GM12865 (cell line): ENCODE data around the gene DNASE1L2.
"Not testable (repeated sequence)": the region's sequence is repeated elsewhere in the genome, so short reads cannot be mapped to it uniquely, and the experiment has no call there.

Source experiments
- DNase-seq: peaks from one replicate; pipeline ENCODE4 v3.0.0; 2010; ENCODE audit warnings: low read depth
- H3K4me3 ChIP-seq: 2 replicates; pipeline ENCODE4 v1.5.1; 2011; ENCODE audit warnings: mild to moderate bottlenecking, low read depth, low read length, control low read depth
- TF ChIP-seq, protein P1 (sequence below): IDR thresholded peaks from 2 replicates; pipeline ENCODE4 v1.5.1; 2011; ENCODE audit warnings: low read length, control low read depth, low read depth, inconsistent platforms; ENCODE audit not compliant: insufficient read depth; ENCODE audit errors: missing control alignments

DNASE1L2 gene

DNA sequence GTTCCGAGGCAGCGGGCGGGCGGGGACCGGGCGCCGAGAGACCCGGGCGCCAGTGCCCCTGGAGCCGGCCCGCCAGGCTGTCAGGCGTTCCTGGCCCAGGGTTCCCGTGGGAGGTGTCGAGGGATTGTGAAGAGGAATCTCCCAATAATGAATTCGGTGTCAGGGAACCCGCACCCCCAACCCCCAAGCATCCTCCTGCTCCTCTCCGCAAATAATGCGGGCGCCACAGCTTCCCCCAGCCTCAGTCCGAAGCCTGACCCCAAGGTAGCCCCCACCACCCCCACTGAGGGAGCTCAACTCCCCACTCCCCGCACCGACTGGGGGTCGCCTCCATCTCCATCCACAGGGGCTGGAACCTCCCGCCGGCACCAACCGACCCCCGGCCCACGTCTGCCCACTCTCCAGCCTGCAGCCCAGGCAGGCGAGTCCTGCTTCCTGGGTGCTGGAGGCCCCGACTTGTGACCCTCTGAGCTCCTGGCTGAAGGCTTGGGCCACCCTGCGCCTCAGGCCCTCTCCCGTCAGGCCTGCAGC is 39.2 kb upstream of the DNASE1L2 start:
- no peak for DNase-seq
- no peak overlapping the region for H3K4me3 ChIP-seq

DNA sequence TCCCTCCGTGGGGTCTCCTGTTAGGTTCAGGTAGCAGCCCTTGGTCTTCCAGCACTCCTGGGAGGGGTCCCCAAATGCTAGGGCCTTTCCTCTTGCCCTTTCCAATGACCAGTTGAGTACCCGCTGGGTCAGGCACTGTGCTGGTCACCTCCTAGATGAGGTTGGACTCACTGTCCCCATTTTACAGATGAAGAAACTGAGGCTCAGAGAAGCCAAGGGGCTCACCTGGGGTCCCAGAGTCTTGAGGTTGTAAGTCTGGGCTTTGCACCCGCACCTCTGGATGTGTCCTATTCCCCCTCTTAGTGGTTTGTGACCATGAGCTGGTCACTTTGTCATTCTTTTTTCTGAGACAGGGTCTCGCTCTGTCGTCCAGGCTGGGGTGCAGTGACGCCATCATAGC is 38.5 kb upstream of the DNASE1L2 start:
- TF ChIP-seq, protein P1, sequence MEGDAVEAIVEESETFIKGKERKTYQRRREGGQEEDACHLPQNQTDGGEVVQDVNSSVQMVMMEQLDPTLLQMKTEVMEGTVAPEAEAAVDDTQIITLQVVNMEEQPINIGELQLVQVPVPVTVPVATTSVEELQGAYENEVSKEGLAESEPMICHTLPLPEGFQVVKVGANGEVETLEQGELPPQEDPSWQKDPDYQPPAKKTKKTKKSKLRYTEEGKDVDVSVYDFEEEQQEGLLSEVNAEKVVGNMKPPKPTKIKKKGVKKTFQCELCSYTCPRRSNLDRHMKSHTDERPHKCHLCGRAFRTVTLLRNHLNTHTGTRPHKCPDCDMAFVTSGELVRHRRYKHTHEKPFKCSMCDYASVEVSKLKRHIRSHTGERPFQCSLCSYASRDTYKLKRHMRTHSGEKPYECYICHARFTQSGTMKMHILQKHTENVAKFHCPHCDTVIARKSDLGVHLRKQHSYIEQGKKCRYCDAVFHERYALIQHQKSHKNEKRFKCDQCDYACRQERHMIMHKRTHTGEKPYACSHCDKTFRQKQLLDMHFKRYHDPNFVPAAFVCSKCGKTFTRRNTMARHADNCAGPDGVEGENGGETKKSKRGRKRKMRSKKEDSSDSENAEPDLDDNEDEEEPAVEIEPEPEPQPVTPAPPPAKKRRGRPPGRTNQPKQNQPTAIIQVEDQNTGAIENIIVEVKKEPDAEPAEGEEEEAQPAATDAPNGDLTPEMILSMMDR: no peak
- H3K4me3 ChIP-seq: no peak overlapping the region
- DNase-seq: no peak

More for the DNA sequence above, 39.2 kb upstream of the DNASE1L2 start:
- TF ChIP-seq, protein P1: no peak

DNA sequence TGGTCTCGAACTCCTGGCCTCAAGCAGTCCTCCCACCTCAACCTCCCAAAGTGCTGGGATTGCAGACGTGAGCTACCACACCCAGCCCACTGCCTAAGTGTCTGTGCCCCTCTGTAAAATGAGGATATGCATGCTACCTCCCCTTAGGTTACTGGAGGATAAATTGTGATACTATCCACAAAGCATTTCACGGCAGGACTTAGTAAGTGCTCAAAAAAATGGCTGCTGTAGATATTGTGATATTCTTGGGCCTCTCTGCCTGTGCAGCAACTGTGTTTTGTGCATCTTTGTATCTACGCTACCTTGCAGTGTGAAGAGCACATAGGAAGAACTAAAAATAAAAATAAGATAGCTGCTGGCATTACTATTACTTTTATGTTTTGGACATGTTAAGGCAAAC is 38.0 kb upstream of the DNASE1L2 start:
- no peak overlapping the region for H3K4me3 ChIP-seq
- TF ChIP-seq, protein P1: no peak
- DNase-seq: no peak

DNA sequence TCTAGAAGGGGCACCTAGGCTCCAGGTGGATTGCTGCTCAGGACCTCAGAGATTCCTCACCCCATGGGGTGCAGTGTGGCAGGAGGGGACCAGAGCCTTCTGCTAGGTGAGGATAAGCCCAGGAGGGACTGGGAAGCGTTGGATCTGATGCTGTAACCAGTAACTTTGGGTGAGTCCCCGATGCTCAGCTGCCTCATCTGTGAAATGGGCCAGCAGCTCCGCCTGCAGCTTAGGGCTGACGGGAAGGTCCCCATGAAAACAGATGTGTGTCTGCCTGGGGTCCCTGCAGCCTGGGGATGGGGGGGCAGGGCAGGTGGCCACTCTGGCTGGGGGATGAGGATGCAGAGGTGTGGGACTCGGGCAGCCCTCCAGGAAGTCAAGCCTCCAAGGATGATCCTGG is 37.1 kb upstream of the DNASE1L2 start:
- TF ChIP-seq, protein P1: no peak
- no peak for DNase-seq
- H3K4me3 ChIP-seq: no peak overlapping the region

DNA sequence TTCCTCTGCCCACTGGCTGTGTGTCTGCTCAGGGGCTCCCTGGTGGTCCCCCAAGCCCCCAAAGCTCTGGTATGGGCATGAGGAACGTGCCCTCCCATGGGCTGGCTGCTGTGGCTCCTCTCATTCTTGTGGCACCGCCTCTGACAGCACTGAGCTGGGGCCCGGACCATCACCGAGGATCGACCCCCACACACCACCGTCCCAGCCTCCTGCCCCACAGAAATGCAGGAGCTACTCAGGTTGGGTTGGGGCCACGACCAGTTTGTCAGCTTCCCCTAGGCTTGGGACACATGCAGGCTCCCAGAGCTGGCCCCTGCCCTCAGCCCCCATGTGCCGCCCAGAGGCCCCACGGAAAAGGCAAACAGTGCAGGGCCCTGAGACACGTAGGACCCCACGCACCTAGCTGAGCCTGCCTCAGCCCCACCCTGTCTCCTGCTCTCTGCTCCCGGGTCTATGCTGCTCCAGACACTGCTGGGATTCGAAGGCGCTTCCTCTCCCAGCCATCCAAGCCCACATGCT is 36.6 kb upstream of the DNASE1L2 start:
- H3K4me3 ChIP-seq: no peak overlapping the region
- no peak for DNase-seq
- TF ChIP-seq, protein P1: no peak

DNA sequence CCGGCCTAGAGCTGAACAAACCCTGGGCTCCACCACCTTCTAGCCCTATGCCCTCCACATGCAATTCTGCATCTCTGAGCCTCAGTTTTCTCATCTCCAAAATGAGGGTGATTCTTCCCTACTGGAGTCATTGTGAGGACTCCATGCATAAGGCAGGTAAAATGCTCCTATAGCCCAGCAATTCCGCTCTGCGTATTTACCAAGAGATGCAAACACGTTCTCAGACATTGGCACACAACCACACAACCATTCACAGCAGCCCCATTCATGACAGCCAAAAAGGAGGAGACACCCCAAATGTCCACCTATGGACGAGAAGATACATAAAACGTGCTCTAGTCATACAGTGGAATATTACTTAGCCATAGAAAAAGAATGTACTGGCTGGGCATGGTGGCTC is 35.9 kb upstream of the DNASE1L2 start:
- no peak for DNase-seq
- H3K4me3 ChIP-seq: no peak overlapping the region
- TF ChIP-seq, protein P1: no peak

DNA sequence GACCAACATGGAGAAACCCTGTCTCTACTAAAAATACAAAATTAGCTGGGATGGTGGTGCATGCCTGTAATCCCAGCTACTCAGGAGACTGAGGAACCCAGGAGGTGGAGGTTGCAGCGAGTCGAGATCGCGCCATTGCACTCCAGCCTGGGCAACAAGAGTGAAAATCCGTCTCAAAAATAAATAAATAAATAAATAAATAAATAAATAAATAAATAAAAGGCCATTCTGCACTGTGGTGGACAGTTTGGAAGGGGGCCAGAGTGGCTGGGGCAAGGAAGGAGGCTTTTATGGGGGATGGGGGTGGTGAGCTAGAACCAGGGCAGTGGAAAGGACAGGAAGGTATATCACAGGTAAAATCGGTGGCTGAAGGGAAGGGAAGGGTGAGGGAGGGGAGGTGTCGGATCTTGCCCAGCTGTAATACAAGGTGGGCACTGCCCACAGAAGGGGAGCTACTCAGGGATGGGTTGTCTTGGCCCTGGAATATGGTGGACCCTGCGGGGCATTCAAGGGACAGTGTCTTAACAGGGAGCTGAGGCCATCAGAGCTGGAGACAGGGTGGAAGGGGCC is 33.0 kb upstream of the DNASE1L2 start:
- not testable (repeated sequence) for H3K4me3 ChIP-seq, DNase-seq
